ENCODE measurements around the gene ADCY3.
"Not testable (repeated sequence)": the region's sequence is repeated elsewhere in the genome, so short reads cannot be mapped to it uniquely, and the experiment has no call there.

The ADCY3 gene

GRCh38 chr2:24844023-24844685 is 75.9 kb downstream of the ADCY3 start:
- DNase-seq (ENCODE audit: low read depth in 3 of 3), result no peak

DNA sequence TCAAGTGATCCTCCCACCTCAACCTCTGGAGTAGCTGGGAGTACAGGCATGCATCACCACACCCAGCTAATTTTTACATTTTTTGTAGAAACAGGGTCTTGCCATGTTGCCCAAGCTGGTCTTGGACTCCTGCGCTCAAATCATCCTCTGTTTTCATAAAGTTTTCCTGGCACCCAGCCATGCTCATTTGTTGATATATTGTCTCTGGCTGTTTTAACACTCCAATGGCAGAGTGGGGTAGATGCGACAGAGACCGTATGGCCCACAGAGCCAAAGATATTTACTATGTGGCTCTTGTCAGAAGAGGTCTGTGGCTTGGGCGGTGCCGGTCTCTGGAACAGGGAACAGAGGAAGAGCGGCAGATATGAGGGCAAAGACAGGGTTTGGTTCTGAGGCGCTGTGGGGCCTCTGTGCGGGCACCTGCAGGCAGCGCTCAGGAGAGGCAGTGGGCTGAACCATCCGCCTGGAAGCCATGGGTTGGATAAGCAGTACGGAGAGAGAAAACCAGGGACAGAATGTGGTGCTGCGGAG is 76.6 kb downstream of the ADCY3 start:
- no peak for DNase-seq (ENCODE audit: low read depth in 3 of 3)

DNA sequence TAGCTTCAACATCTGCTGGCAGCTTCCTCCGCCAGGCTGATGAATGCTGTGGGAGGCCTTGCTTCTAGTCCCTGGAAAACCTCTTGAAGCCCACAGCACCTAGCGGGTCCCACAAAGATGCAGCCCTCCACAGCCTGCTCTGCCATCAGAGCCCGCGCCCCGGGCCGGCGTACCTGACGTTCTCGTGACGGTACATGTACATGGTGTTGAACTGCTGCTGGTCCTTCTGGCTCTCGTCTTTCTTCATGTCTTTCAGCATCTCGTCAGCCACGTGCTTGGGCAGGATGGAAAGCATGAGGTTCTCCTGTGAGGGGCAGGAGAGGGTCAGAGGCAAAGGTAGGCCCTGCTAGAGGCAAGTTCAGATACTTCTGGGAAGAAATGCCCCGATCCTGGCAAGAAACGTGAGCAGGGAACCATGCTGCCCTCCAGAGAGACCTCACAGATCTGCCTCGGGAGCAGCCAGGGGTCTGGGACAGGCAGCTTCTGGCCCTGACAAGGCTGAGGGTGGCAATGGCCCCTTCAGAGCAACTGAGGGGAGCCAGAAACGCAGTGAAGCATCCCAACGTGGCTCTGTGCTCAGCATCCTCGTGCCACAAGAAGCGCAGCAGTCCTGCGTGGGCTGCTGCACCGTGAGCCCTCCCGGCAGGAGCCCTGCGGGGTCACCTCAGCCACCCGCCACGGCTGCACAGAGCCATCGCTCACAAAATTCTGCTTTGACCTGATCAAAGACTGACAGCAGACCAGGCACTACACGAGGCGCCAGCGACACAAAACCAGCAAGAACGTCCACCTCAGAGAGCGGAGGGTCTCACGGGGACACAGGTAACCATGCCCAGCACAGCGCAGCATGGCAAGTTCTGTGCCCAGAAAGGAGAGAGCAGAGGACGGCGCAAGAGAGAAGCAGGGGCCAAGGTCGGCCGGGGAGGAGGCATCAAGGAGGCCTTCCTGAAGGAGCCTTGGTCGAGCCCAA is 77.7 kb downstream of the ADCY3 start:
- DNase-seq (ENCODE audit: low read depth in 3 of 3), result no peak

- no peak for DNase-seq (ENCODE audit: low read depth in 3 of 3)
These were observed 78.8 kb downstream of the ADCY3 start for GRCh38 chr2:24840962-24841945.

GRCh38 chr2:24840164-24840869 is 79.7 kb downstream of the ADCY3 start:
- no peak for DNase-seq (ENCODE audit: low read depth in 3 of 3)

DNA sequence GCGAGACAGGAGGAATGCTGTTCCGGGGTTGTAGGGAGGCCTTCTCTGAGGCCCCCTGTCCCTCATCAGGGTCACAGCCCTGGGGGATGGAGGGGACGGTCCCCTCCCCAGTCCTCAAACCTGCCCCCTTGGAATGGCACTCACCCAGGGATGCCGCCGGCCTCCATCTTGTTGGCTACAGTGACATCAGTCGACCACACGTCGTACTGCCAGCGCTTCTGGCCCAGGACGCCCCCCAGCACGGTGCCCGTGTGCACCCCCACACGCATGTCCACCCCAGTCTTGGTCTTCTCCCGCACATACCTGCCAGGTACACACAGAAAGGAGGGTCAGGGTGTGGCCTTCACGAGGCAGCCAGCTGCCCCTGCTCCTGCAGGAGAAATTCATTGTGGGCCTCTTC is 80.3 kb downstream of the ADCY3 start:
- no peak for DNase-seq (ENCODE audit: low read depth in 3 of 3)

DNA sequence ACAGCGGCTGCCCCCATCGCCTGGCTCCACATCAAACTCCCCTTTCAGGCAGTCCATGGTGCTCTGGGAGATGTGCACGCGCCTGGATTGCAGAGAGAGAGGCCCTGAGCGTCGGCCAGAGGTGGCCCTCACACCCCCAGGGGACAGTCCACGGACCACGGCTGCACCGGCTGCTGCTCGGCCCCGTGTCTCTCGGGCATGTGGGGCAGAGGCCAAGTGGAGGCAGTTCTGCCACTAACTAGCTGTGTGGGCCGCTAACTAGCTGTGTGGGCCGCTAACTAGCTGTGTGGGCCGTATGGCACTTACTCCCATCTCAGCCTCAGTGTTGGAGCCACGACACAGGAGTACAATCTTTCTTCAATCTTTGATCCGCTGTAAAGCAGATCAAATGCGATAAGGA is 81.5 kb downstream of the ADCY3 start:
- no peak for DNase-seq (ENCODE audit: low read depth in 3 of 3)

DNA sequence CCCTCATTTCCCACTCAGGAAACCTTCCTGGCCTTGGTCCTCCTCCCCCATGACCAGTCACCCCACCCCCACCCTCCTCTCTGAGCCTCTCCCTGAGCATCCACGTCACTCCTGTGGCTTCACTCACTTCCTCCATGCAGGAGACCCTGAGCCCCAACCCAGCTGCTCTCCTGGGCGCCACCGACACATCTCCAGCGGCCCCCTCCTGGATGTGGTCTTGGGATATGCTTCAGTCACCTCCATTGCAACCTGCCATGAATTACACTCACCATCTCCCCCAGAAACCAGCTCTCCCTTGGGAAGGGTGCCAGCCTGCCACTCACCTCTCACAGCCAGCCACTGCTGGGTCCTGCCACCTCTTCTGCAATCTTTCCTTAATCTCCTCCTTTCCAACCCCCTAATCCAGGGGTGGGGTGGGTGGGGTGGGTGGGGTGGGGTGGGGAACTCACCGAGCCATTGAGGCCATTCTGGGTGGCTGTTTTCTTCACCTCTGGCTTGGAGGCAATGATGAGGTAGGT is 82.0 kb downstream of the ADCY3 start:
- DNase-seq (ENCODE audit: low read depth in 3 of 3), result no peak

DNA sequence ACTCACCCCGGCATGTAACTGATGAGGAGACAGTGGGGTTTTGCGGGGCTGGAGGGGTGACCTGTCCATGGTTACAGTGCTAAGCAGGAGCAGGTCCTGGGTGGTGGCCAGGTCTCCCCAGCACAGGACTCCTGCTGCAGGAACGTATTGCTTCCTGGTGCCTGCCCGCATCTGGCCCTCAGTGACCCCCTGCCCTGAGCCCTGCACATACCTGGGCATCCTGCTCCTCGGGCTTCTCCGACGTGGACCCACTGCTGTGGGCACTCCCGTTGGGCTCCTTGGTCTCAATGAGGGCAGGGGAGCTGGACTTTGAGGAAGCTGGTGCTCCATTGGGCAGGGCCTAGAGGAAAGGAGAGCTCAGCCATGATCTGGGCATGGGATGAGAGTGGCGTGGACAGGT is 83.3 kb downstream of the ADCY3 start:
- DNase-seq (ENCODE audit: low read depth in 3 of 3), result no peak

DNA sequence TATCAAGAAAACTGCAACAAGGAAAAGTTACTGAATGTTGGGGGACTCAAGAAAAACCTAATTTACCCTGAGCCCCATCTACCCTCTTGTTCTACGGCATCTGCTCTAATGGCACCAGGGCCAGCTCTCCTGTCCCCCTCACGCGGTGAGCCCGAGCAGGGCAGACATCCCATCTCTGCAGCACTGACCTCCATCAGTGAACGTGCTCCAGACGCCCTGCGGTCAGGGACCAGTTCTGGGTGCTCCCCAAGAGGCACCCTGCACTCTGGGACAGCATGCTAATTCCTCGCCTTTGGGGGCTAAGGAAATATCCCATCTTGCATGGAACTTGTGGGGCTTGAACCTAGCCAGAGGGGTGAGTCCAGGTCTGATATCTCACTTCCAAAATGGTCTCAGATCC is 83.8 kb downstream of the ADCY3 start:
- DNase-seq (ENCODE audit: low read depth in 3 of 3), result no peak

GRCh38 chr2:24835411-24835810 is 84.6 kb downstream of the ADCY3 start:
- not testable (repeated sequence) for DNase-seq (ENCODE audit: low read depth in 3 of 3)

DNA sequence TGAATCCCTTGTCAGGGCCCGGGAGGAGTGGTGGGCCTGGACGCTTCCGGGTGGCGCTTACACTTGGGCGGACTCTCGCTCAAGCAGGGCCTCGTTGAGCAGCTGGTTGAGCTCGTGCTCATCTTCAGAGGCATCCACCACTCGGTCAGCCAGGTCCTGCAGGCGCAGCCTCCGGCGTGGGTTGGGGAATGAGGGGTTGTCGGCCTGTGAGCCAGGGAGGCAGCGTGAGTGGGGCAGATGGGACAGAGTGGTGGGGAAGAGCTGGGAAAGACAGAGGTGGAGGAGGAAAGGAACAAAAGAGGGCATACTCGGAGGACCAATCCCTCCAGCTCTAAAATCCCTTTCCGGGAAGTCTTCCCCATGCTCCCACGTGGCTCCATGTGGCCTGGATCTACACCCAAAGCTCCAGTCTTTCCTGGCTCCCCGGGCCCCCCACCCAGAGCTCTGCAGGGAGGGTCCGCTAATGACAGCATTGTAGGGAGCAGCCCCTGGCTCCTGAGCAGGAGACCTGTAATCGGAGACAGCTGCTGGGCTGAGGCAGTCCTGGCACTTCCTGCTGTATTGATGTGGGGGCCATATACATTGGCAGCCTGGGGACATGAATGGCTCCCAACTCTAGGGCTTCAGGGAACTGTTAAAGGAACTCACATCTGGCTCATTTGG is 85.2 kb downstream of the ADCY3 start:
- no peak for DNase-seq (ENCODE audit: low read depth in 3 of 3)

DNA sequence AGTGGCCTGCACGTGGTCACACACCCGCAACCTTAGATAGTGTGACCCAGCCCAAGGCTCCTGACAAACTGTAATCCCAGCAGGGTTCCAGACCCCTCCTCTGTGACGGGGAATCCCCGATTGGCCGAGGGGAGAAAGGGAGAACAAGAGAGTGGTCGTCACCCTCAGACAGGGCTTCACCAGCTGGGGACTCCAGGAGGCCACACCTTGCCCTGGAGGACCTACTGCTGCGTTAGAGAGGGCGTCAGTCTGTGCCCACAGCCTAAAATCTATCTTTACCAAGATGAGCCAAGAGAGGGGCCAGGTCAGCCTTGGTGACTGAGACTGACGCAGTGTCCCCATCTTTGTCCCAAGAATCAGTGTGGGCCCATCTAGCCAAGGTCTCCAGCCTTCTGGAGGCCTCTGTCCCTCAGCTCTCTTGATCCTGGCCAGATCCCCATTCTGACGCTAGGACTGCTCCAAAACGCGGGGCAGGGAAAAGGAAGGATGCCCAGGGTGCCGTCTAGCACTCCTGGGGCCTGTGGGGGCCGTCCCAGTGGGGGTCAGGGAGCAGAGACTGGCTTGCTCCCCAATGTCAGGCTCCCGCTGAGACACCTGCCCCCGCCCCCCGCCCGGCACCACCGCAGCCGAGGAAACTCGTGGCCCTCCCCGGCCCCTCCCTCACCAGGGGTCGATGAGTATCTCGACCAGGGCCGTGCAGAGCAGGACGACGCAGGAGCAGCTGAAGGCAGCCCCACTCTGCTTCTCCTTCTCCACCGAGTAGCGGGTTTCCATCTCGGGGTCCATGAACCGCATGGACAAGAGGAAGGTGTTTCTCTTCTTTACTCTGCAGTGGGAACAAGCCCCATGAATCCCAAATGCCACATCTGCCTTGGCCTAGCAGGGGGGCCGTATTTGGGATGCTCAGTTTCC is 86.0 kb downstream of the ADCY3 start:
- no peak for DNase-seq (ENCODE audit: low read depth in 3 of 3)

- DNase-seq (ENCODE audit: low read depth in 3 of 3), result no peak
These were observed 86.9 kb downstream of the ADCY3 start for GRCh38 chr2:24832931-24833701.

DNA sequence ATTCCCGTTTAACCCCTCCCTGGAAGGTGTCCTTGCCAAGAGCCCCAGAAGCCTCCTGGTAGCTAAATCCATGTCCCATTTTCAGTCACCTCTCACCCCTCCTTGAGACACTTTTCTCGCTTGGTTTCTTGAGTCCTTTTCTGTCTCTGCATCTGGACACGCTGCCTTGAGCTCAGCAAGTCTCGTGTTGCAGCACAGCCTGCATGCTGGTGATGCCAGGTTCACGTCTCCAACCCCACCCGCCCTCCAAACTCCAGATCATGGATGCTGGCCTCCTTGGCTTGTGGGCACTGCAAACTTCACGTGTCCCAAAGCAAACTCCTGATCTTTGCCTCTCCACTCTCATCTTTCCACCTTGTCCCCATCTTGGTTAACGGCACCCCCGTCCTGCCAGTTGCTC is 87.5 kb downstream of the ADCY3 start:
- no peak for DNase-seq (ENCODE audit: low read depth in 3 of 3)

- DNase-seq (ENCODE audit: low read depth in 3 of 3), result no peak
These were observed 88.0 kb downstream of the ADCY3 start for GRCh38 chr2:24832073-24832461.

- DNase-seq (ENCODE audit: low read depth in 3 of 3), result no peak
These were observed 88.6 kb downstream of the ADCY3 start for GRCh38 chr2:24831221-24832072.
